Caco-2 (cell line): ENCODE measurements around the gene REPS2. TPM values are rescaled to one million over a fixed set of nuclear protein-coding genes. Genes with fewer than 3 reads are reported as not detected.

Experiments
- BruUV-seq: library from RNA; stranded (reverse); fragments of 400-500 nt; replicated peaks from 2 replicates; lab custom pipeline; 2021; lab: Mats Ljungman, UMichigan
- CTCF ChIA-PET: fragments of 300-600 bp; sonication (Branson Sonifier 250); formaldehyde crosslinking; loops from one replicate; lab custom pipeline; 2022; ENCODE audit warnings: antibody characterized with exemption; lab: Charles Lee
- POLR2A ChIA-PET: fragments of 300-600 bp; sonication (Branson Sonifier 250); formaldehyde crosslinking; loops from one replicate; lab custom pipeline; 2022; ENCODE audit warnings: antibody characterized with exemption; lab: Charles Lee
- DNase-seq, 2 experiments: peaks; one replicate each; pipeline versions ENCODE4 v3.0.0 to v3.0.0-alpha.2; 2020 to 2022
- H3K27me3 ChIP-seq: replicated peaks from 2 replicates; pipeline ENCODE4 v1.6.0; 2011; ENCODE audit warnings: low read length; ENCODE audit not compliant: control insufficient read depth, insufficient read depth
- H3K36me3 ChIP-seq: 2 replicates; pipeline ENCODE4 v1.5.1; 2011; ENCODE audit warnings: low read length; ENCODE audit not compliant: control insufficient read depth, insufficient read depth
- H3K4me1 ChIP-seq: fragments of 250-450 bp; sonication (Bioruptor Pico); 2 replicates; pipeline ENCODE4 v1.5.1; 2020; ENCODE audit warnings: mild to moderate bottlenecking
- H3K4me3 ChIP-seq: 2 replicates; pipeline ENCODE4 v1.5.1; 2011; ENCODE audit warnings: low read depth, mild to moderate bottlenecking, control low read depth, low read length
- H3K9me3 ChIP-seq: fragments of 250-450 bp; sonication (Bioruptor Pico); 2 replicates; pipeline ENCODE4 v1.5.1; 2020; ENCODE audit warnings: mild to moderate bottlenecking, moderate library complexity
- H3K27ac Mint-ChIP-seq: one replicate; pipeline ENCODE4 v1.8.0; 2022; ENCODE audit warnings: mixed read lengths; ENCODE audit not compliant: unreplicated experiment
- H3K27me3 Mint-ChIP-seq: one replicate; pipeline ENCODE4 v1.8.0; 2022; ENCODE audit warnings: mixed read lengths; ENCODE audit not compliant: insufficient read depth, unreplicated experiment
- H3K36me3 Mint-ChIP-seq: one replicate; pipeline ENCODE4 v1.8.0; 2022; ENCODE audit warnings: mild to moderate bottlenecking, mixed read lengths; ENCODE audit not compliant: insufficient read depth, unreplicated experiment
- H3K4me1 Mint-ChIP-seq: one replicate; pipeline ENCODE4 v1.8.0; 2022; ENCODE audit warnings: low read depth, mixed read lengths; ENCODE audit not compliant: unreplicated experiment
- H3K4me3 Mint-ChIP-seq: one replicate; pipeline ENCODE4 v1.8.0; 2022; ENCODE audit warnings: mild to moderate bottlenecking, moderate library complexity, mixed read lengths; ENCODE audit not compliant: unreplicated experiment
- H3K9me3 Mint-ChIP-seq: one replicate; pipeline ENCODE4 v1.8.0; 2022; ENCODE audit warnings: mixed read lengths; ENCODE audit not compliant: unreplicated experiment
- CTCF ChIP-seq, 2 experiments: fragments of 200-600 bp in 1 of 2; IDR thresholded peaks; 1 replicate in 1 of 2; 2 replicates in 1 of 2; pipeline versions ENCODE4 v1.5.1 to v1.8.0; 2011 to 2022; ENCODE audit warnings: antibody characterized with exemption in 1 of 2, control low read depth in 1 of 2, inconsistent platforms in 1 of 2, low read depth in 1 of 2, low read length in 1 of 2, mild to moderate bottlenecking in 1 of 2, moderate library complexity in 1 of 2; ENCODE audit not compliant: insufficient read depth in 1 of 2, severe bottlenecking in 1 of 2, unreplicated experiment in 1 of 2
- intact Hi-C: fragments of 100-400 bp; cut with micrococcal nuclease; formaldehyde crosslinking; loops from one replicate; pipeline ENCODE4 v1.10.0; 2022; ENCODE audit not compliant: unreplicated experiment
- total RNA-seq: library from RNA; stranded (reverse); gene quantifications from 2 replicates; pipeline ENCODE4 v1.2.3, GENCODE V29; 2022

The REPS2 gene
- total RNA-seq, 1 experiment from 2014 or later, result 0.86 TPM

GRCh38 chrX:17039826-17040225, 93.4 kb downstream of the REPS2 start:
- Mint-ChIP-seq H3K4me3 (no peak overlapping the region), H3K4me1 (no peaks in the 10 kb centered on the region), H3K36me3 (no peaks in the 10 kb centered on the region), H3K27me3 (peaks cover 3% of the 10 kb centered on the region), H3K9me3 (no peaks in the 10 kb centered on the region), H3K27ac (no peak overlapping the region)
- ChIA-PET CTCF (no interaction called here), POLR2A (no interaction called here)
- intact Hi-C loops, result no loop called here
- no peak for TF ChIP-seq CTCF (IDR thresholded peaks at IDR 0.05; ENCODE audit: insufficient read depth in 1 of 2, low read depth in 1 of 2, low read length in 1 of 2, severe bottlenecking in 1 of 2, unreplicated experiment in 1 of 2)
- Histone ChIP-seq H3K4me3 (no peak overlapping the region), H3K4me1 (no peaks in the 10 kb centered on the region), H3K36me3 (no peaks in the 10 kb centered on the region), H3K27me3 (no peaks in the 10 kb centered on the region), H3K9me3 (no peaks in the 10 kb centered on the region)
- no TSS peak for BruUV-seq
- no peak for DNase-seq

- CTCF ChIA-PET, result no interaction called here
- H3K4me3 Mint-ChIP-seq, result no peak overlapping the region
- no peak for TF ChIP-seq CTCF (IDR thresholded peaks at IDR 0.05; ENCODE audit: insufficient read depth in 1 of 2, low read depth in 1 of 2, low read length in 1 of 2, severe bottlenecking in 1 of 2, unreplicated experiment in 1 of 2)
- Histone ChIP-seq H3K36me3 (no peaks in the 10 kb centered on the region), H3K27me3 (no peaks in the 10 kb centered on the region), H3K9me3 (no peaks in the 10 kb centered on the region), H3K4me1 (no peaks in the 10 kb centered on the region), H3K4me3 (no peak overlapping the region)
- no TSS peak for BruUV-seq
- DNase-seq, result no peak
- H3K27me3 Mint-ChIP-seq, result no peaks in the 10 kb centered on the region
- H3K4me1 Mint-ChIP-seq, result no peaks in the 10 kb centered on the region
- POLR2A ChIA-PET, result no interaction called here
- H3K36me3 Mint-ChIP-seq, result no peaks in the 10 kb centered on the region
- H3K9me3 Mint-ChIP-seq, result no peaks in the 10 kb centered on the region
- H3K27ac Mint-ChIP-seq, result no peak overlapping the region
- intact Hi-C loops, result no loop called here
Observed at GRCh38 chrX:17040711-17041110, 94.3 kb downstream of the REPS2 start.

GRCh38 chrX:17042037-17042436, 95.6 kb downstream of the REPS2 start:
- intact Hi-C loops, result no loop called here
- no peaks in the 10 kb centered on the region for H3K36me3 ChIP-seq
- no peak overlapping the region for H3K27ac Mint-ChIP-seq
- no peak overlapping the region for H3K4me3 Mint-ChIP-seq
- H3K4me1 Mint-ChIP-seq, result no peaks in the 10 kb centered on the region
- TF ChIP-seq CTCF (IDR thresholded peaks at IDR 0.05; ENCODE audit: insufficient read depth in 1 of 2, low read depth in 1 of 2, low read length in 1 of 2, severe bottlenecking in 1 of 2, unreplicated experiment in 1 of 2), result no peak
- no peaks in the 10 kb centered on the region for H3K36me3 Mint-ChIP-seq
- BruUV-seq, result no TSS peak
- ChIA-PET CTCF (no interaction called here), POLR2A (no interaction called here)
- no peaks in the 10 kb centered on the region for H3K9me3 ChIP-seq
- H3K27me3 ChIP-seq, result no peaks in the 10 kb centered on the region
- peaks cover 3% of the 10 kb centered on the region for H3K27me3 Mint-ChIP-seq
- H3K4me3 ChIP-seq, result no peak overlapping the region
- H3K4me1 ChIP-seq, result no peaks in the 10 kb centered on the region
- H3K9me3 Mint-ChIP-seq, result no peaks in the 10 kb centered on the region
- DNase-seq, result no peak
